ENCODE results near the gene COX4I1. TPM values are rescaled to one million over a fixed set of nuclear protein-coding genes. Genes with fewer than 3 reads are reported as not detected.

Gene COX4I1
- total RNA-seq, 1 donor from 2014 or later, result 850 TPM

- no peaks in the 10 kb centered on the region for H3K36me3 ChIP-seq (ENCODE audit: control insufficient read depth, insufficient read depth, low read length)
- peaks cover 5% of the 10 kb centered on the region for H3K27me3 ChIP-seq (ENCODE audit: control insufficient read depth, insufficient read depth, low read length)
These were observed 45.3 kb downstream of the COX4I1 start for GRCh38 chr16:85844786-85845185.

GRCh38 chr16:85845266-85845665 lies 45.8 kb downstream of the COX4I1 start:
- TF ChIP-seq CTCF (IDR thresholded peaks at IDR 0.05; ENCODE audit: insufficient read depth, low read length, poor library complexity, severe bottlenecking), result no peak
- no peaks in the 10 kb centered on the region for H3K36me3 ChIP-seq (ENCODE audit: control insufficient read depth, insufficient read depth, low read length)
- H3K27me3 ChIP-seq (ENCODE audit: control insufficient read depth, insufficient read depth, low read length), result peaks cover 5% of the 10 kb centered on the region

More at GRCh38 chr16:85844786-85845185, 45.3 kb downstream of the COX4I1 start:
- no peak overlapping the region for H3K4me3 ChIP-seq (ENCODE audit: low read depth, low read length)
- no peak for TF ChIP-seq CTCF (IDR thresholded peaks at IDR 0.05; ENCODE audit: insufficient read depth, low read length, poor library complexity, severe bottlenecking)
- no peak for DNase-seq (ENCODE audit: low read depth)

GRCh38 chr16:85846461-85846860 lies 47.0 kb downstream of the COX4I1 start:
- no peak for TF ChIP-seq CTCF (IDR thresholded peaks at IDR 0.05; ENCODE audit: insufficient read depth, low read length, poor library complexity, severe bottlenecking)
- Histone ChIP-seq H3K27me3 (ENCODE audit: control insufficient read depth, insufficient read depth, low read length) (peaks cover 5% of the 10 kb centered on the region), H3K36me3 (ENCODE audit: control insufficient read depth, insufficient read depth, low read length) (no peaks in the 10 kb centered on the region), H3K4me3 (ENCODE audit: low read depth, low read length) (no peak overlapping the region)
- DNase-seq (ENCODE audit: low read depth), result no peak

More at GRCh38 chr16:85845266-85845665, 45.8 kb downstream of the COX4I1 start:
- no peak overlapping the region for H3K4me3 ChIP-seq (ENCODE audit: low read depth, low read length)
- no peak for DNase-seq (ENCODE audit: low read depth)

GRCh38 chr16:85847036-85847435 lies 47.5 kb downstream of the COX4I1 start:
- Histone ChIP-seq H3K27me3 (ENCODE audit: control insufficient read depth, insufficient read depth, low read length) (peaks cover 5% of the 10 kb centered on the region), H3K36me3 (ENCODE audit: control insufficient read depth, insufficient read depth, low read length) (no peaks in the 10 kb centered on the region), H3K4me3 (ENCODE audit: low read depth, low read length) (no peak overlapping the region)
- no peak for DNase-seq (ENCODE audit: low read depth)
- no peak for TF ChIP-seq CTCF (IDR thresholded peaks at IDR 0.05; ENCODE audit: insufficient read depth, low read length, poor library complexity, severe bottlenecking)

- H3K36me3 ChIP-seq (ENCODE audit: control insufficient read depth, insufficient read depth, low read length), result no peaks in the 10 kb centered on the region
- H3K4me3 ChIP-seq (ENCODE audit: low read depth, low read length), result no peak overlapping the region
- peaks cover 5% of the 10 kb centered on the region for H3K27me3 ChIP-seq (ENCODE audit: control insufficient read depth, insufficient read depth, low read length)
- no peak for TF ChIP-seq CTCF (IDR thresholded peaks at IDR 0.05; ENCODE audit: insufficient read depth, low read length, poor library complexity, severe bottlenecking)
- no peak for DNase-seq (ENCODE audit: low read depth)
These were observed 48.4 kb downstream of the COX4I1 start for GRCh38 chr16:85847681-85848601.
